HCT116 (cell line): ENCODE results near the gene MORN2. TPM values are rescaled to one million over a fixed set of nuclear protein-coding genes. Genes with fewer than 3 reads are reported as not detected.

Source experiments
- ATAC-seq: fragments of 200-7000 bp; cut with Tn5 transposase; 2 replicates; pipeline ENCODE4 v1.9.1; 2020; ENCODE audit warnings: mild to moderate bottlenecking, moderate library complexity
- BruUV-seq: library from RNA; stranded (reverse); fragments of 400-500 nt; replicated peaks from 2 replicates; lab custom pipeline; 2021; lab: Mats Ljungman, UMichigan
- CTCF ChIA-PET: fragments of 300-600 bp; sonication (Branson Sonifier 250); formaldehyde crosslinking; loops from one replicate; lab custom pipeline; 2021; ENCODE audit warnings: antibody characterized with exemption; lab: Charles Lee
- POLR2A ChIA-PET: fragments of 300-600, 350-600 bp; sonication (Branson Sonifier 250); formaldehyde crosslinking; loops from one replicate; lab custom pipeline; 2021; ENCODE audit warnings: antibody characterized with exemption; lab: Charles Lee
- RAD21 ChIA-PET, 2 experiments: fragments of 300-600 bp; sonication (Branson Sonifier 250); formaldehyde crosslinking; loops; one replicate each; lab custom pipeline; 2023; ENCODE audit warnings: low total read pairs in 2 of 2; ENCODE audit not compliant: uncharacterized antibody in 2 of 2, unreplicated experiment in 2 of 2, low non-redundant PET in 1 of 2; lab: Charles Lee
- DNase-seq: peaks from one replicate; pipeline ENCODE4 v3.0.0-alpha.2; 2010; ENCODE audit warnings: low read depth, low spot score
- H2AFZ ChIP-seq: fragments of 200-600 bp; shearing (Covaris generic), sonication (generic); 2 replicates; pipeline ENCODE4 v1.6.1; 2017; ENCODE audit warnings: low read depth, mixed run types, mixed read lengths, antibody characterized with exemption, low read length; ENCODE audit not compliant: poor library complexity, severe bottlenecking
- H3K27ac ChIP-seq: 2 replicates; pipeline ENCODE4 v1.5.1; 2012; ENCODE audit warnings: low read depth, low read length
- H3K27me3 ChIP-seq: fragments of 200-600 bp; sonication (generic); 2 replicates; pipeline ENCODE4 v1.6.1; 2016; ENCODE audit warnings: mixed run types, low read length, mixed read lengths; ENCODE audit not compliant: insufficient read depth
- H3K36me3 ChIP-seq, 2 experiments: fragments of 200-500 bp in 1 of 2; fragments of 200-600 bp in 1 of 2; sonication (Bioruptor generic) in 1 of 2; sonication (generic) in 1 of 2; 2 replicates each; pipeline versions ENCODE4 v1.5.1 to v1.6.1; 2014 to 2016; ENCODE audit warnings: low read length in 2 of 2, inconsistent platforms in 1 of 2, mixed read lengths in 1 of 2, mixed run types in 1 of 2; ENCODE audit not compliant: insufficient read depth in 2 of 2, control insufficient read depth in 1 of 2
- H3K4me1 ChIP-seq, 2 experiments: fragments of 200-600 bp in 1 of 2; sonication (generic) in 1 of 2; 2 replicates each; pipeline versions ENCODE4 v1.5.1 to v1.6.1; 2012 to 2017; ENCODE audit warnings: low read length in 2 of 2, inconsistent platforms in 1 of 2, mild to moderate bottlenecking in 1 of 2, mixed read lengths in 1 of 2, mixed run types in 1 of 2, moderate library complexity in 1 of 2; ENCODE audit not compliant: insufficient read depth in 2 of 2, control insufficient read depth in 1 of 2
- H3K4me2 ChIP-seq: fragments of 200-600 bp; sonication (generic); 2 replicates; pipeline ENCODE4 v1.6.1; 2017; ENCODE audit warnings: mixed run types, low read length, mixed read lengths
- H3K4me3 ChIP-seq, 2 experiments: fragments of 200-600 bp in 1 of 2; sonication (generic) in 1 of 2; replicated peaks in 1 of 2; 2 replicates each; pipeline ENCODE4 v1.5.1; 2011 to 2016; ENCODE audit warnings: low read length in 2 of 2, control low read depth in 1 of 2, low read depth in 1 of 2, mild to moderate bottlenecking in 1 of 2, mixed read lengths in 1 of 2, mixed run types in 1 of 2
- H3K79me2 ChIP-seq: fragments of 200-600 bp; sonication (generic); 2 replicates; pipeline ENCODE4 v1.6.1; 2017; ENCODE audit warnings: mild to moderate bottlenecking, mixed run types, low read length, moderate library complexity, mixed read lengths; ENCODE audit not compliant: insufficient read depth
- H3K9ac ChIP-seq: fragments of 200-600 bp; sonication (generic); 2 replicates; pipeline ENCODE4 v1.6.1; 2016; ENCODE audit warnings: low read length, mixed read lengths
- H3K9me2 ChIP-seq: fragments of 200-600 bp; sonication (generic), shearing (Covaris generic); 2 replicates; pipeline ENCODE4 v1.6.1; 2017; ENCODE audit warnings: mixed run types, mild to moderate bottlenecking, moderate library complexity; ENCODE audit not compliant: insufficient read depth
- H3K9me3 ChIP-seq, 2 experiments: fragments of 200-500 bp in 1 of 2; fragments of 200-600 bp in 1 of 2; sonication (Bioruptor generic) in 1 of 2; sonication (generic) in 1 of 2; 2 replicates each; pipeline ENCODE4 v1.6.1; 2014 to 2017; ENCODE audit warnings: low read length in 2 of 2, mixed read lengths in 2 of 2, inconsistent platforms in 1 of 2, low read depth in 1 of 2, mild to moderate bottlenecking in 1 of 2, mixed run types in 1 of 2, moderate library complexity in 1 of 2; ENCODE audit not compliant: control insufficient read depth in 1 of 2, insufficient read depth in 1 of 2
- H4K20me1 ChIP-seq: fragments of 200-600 bp; sonication (generic), shearing (Covaris generic); 2 replicates; pipeline ENCODE4 v1.6.1; 2017; ENCODE audit warnings: mixed run types, mild to moderate bottlenecking, moderate library complexity; ENCODE audit not compliant: insufficient read depth
- CBX3 ChIP-seq: IDR thresholded peaks from 2 replicates; pipeline ENCODE4 v1.6.1; 2012; ENCODE audit warnings: low read depth
- CEBPB ChIP-seq: IDR thresholded peaks from 2 replicates; pipeline ENCODE4 v1.6.1; 2012; ENCODE audit warnings: low read depth
- EGR1 ChIP-seq: IDR thresholded peaks from 2 replicates; pipeline ENCODE4 v1.6.1; 2012; ENCODE audit warnings: low read depth
- ELF1 ChIP-seq: IDR thresholded peaks from 2 replicates; pipeline ENCODE4 v1.6.1; 2012; ENCODE audit warnings: low read depth, borderline replicate concordance
- EZH2 ChIP-seq: fragments of 200-600 bp; sonication (generic); IDR thresholded peaks from 2 replicates; pipeline ENCODE4 v1.6.1; 2017; ENCODE audit warnings: antibody characterized with exemption, mixed run types
- FOSL1 ChIP-seq: IDR thresholded peaks from 2 replicates; pipeline ENCODE4 v1.6.1; 2012; ENCODE audit warnings: low read depth
- POLR2A ChIP-seq: IDR thresholded peaks from 2 replicates; pipeline ENCODE4 v1.7.0; 2011; ENCODE audit warnings: borderline replicate concordance; ENCODE audit not compliant: insufficient read depth, insufficient read length; ENCODE audit errors: extremely low read depth
- SP1 ChIP-seq: IDR thresholded peaks from 2 replicates; pipeline ENCODE4 v1.6.1; 2012; ENCODE audit warnings: low read depth
- SRF ChIP-seq: IDR thresholded peaks from 2 replicates; pipeline ENCODE4 v1.6.1; 2012; ENCODE audit warnings: low read depth
- TCF7L2 ChIP-seq: IDR thresholded peaks from 2 replicates; pipeline ENCODE4 v1.7.0; 2011; ENCODE audit warnings: borderline replicate concordance, inconsistent platforms; ENCODE audit not compliant: insufficient read depth, insufficient read length; ENCODE audit errors: extremely low read depth
- ZNF274 ChIP-seq: fragments of 200-500 bp; sonication (Bioruptor generic); IDR thresholded peaks from 2 replicates; pipeline ENCODE4 v1.6.1; 2014; ENCODE audit warnings: mild to moderate bottlenecking, low read depth, low read length, inconsistent platforms
- intact Hi-C: fragments of 100-400 bp; cut with micrococcal nuclease; formaldehyde crosslinking; loops from 2 replicates; pipeline ENCODE4 v1.10.0; 2022
- total RNA-seq: library from RNA; stranded (reverse); gene quantifications from one replicate; pipeline ENCODE4 v1.2.1, GENCODE V29; 2021; ENCODE audit not compliant: unreplicated experiment
- TF ChIP-seq, protein P1 (sequence below): IDR thresholded peaks from 2 replicates; pipeline ENCODE4 v1.6.1; 2011; ENCODE audit warnings: mild to moderate bottlenecking, low read length, moderate library complexity; ENCODE audit not compliant: insufficient replicate concordance; ENCODE audit errors: extremely low read depth
- TF ChIP-seq, protein P2 (sequence below), 3 experiments: fragments of 200-600 bp in 1 of 3; sonication (generic) in 1 of 3; IDR thresholded peaks in 2 of 3; conservative IDR thresholded peaks in 1 of 3; 2 replicates each; pipeline ENCODE4 v1.5.1; 2012 to 2017; ENCODE audit warnings: low read depth in 2 of 3, low read length in 2 of 3, antibody characterized with exemption in 1 of 3, borderline replicate concordance in 1 of 3, control low read depth in 1 of 3, mild to moderate bottlenecking in 1 of 3, mixed read lengths in 1 of 3, mixed run types in 1 of 3, moderate library complexity in 1 of 3; ENCODE audit not compliant: insufficient read depth in 1 of 3
- TF ChIP-seq, protein P3 (sequence below): IDR thresholded peaks from 2 replicates; pipeline ENCODE4 v1.6.1; 2012
- TF ChIP-seq, protein P4 (sequence below): IDR thresholded peaks from 2 replicates; pipeline ENCODE4 v1.6.1; 2012

MORN2 gene
- total RNA-seq, 1 experiment from 2014 or later = 11.9 TPM

DNA sequence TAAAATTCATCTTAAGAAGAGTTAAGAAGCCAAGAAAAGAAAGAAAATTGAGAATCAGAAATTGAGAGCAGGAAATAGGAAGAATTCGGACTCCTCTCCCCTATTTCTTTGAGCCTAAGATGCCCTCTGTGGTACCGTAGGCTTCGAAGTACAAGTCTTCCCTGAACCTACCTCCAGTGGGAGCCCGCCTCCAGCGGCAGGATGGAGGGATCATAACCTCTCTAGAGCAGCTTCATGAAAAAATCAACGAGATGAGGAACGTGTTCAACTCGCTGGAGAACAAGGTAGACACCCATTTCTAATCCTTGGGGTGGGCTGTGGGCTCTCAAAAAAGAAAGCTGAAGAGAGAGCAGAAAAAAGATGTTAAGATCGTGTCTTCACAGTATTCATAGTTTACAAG, 50.2 kb downstream of the MORN2 start:
- Histone ChIP-seq H3K36me3 (no peaks in the 10 kb centered on the region), H2AFZ (no peak overlapping the region), H3K4me3 (no peak overlapping the region), H3K79me2 (no peaks in the 10 kb centered on the region), H3K9me3 (no peaks in the 10 kb centered on the region), H3K4me1 (no peaks in the 10 kb centered on the region), H3K9me2 (no peaks in the 10 kb centered on the region), H3K27ac (no peak overlapping the region), H3K4me2 (no peak overlapping the region), H4K20me1 (no peaks in the 10 kb centered on the region), H3K9ac (no peak overlapping the region), H3K27me3 (no peaks in the 10 kb centered on the region)
- POLR2A ChIA-PET = no interaction called here
- no TSS peak for BruUV-seq
- TF ChIP-seq POLR2A (no peak), TCF7L2 (no peak), SRF (no peak), FOSL1 (no peak)
- TF ChIP-seq, protein P1, sequence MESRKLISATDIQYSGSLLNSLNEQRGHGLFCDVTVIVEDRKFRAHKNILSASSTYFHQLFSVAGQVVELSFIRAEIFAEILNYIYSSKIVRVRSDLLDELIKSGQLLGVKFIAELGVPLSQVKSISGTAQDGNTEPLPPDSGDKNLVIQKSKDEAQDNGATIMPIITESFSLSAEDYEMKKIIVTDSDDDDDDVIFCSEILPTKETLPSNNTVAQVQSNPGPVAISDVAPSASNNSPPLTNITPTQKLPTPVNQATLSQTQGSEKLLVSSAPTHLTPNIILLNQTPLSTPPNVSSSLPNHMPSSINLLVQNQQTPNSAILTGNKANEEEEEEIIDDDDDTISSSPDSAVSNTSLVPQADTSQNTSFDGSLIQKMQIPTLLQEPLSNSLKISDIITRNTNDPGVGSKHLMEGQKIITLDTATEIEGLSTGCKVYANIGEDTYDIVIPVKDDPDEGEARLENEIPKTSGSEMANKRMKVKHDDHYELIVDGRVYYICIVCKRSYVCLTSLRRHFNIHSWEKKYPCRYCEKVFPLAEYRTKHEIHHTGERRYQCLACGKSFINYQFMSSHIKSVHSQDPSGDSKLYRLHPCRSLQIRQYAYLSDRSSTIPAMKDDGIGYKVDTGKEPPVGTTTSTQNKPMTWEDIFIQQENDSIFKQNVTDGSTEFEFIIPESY = no peak
- CTCF ChIA-PET = no interaction called here
- ATAC-seq = no peak
- DNase-seq = no peak
- RAD21 ChIA-PET = no interaction called here
- intact Hi-C loops = no loop called here

DNA sequence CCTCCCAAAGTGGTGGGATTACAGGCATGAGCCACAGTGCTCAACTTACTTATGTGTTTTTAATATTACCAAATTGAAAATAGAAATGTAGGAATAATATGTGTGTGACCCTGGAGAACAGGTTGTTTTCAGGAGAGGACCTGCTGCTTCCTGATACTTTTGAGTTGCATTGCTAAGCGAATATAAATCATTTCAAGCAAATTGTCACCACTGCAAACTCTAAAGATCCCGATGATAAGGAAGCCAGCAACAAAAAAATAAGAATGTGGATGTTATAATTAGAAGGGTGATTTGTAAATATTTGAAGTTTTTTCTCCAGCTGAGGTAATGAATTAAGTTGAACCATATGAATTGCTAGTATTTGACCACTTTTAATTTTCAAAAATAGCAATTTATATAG, 54.8 kb downstream of the MORN2 start:
- no peaks in the 10 kb centered on the region for H3K9me3 ChIP-seq
- RAD21 ChIA-PET = no interaction called here
- H3K27me3 ChIP-seq = no peaks in the 10 kb centered on the region; the same call in 1 of the 2 replicates
- no peak overlapping the region for H3K4me2 ChIP-seq
- no peaks in the 10 kb centered on the region for H3K9me2 ChIP-seq
- CTCF ChIA-PET = no interaction called here
- no peak overlapping the region for H2AFZ ChIP-seq
- no peak for DNase-seq
- H3K4me3 ChIP-seq = no peak overlapping the region
- H3K9ac ChIP-seq = no peak overlapping the region
- no peaks in the 10 kb centered on the region for H4K20me1 ChIP-seq
- H3K4me1 ChIP-seq = no peaks in the 10 kb centered on the region
- POLR2A ChIA-PET = no interaction called here
- no peaks in the 10 kb centered on the region for H3K36me3 ChIP-seq
- H3K27ac ChIP-seq = no peak overlapping the region
- ATAC-seq = no peak
- intact Hi-C loops = no loop called here
- no peaks in the 10 kb centered on the region for H3K79me2 ChIP-seq
- BruUV-seq = no TSS peak
- no peak for TF ChIP-seq EGR1
- TF ChIP-seq, protein P1 = no peak
- TF ChIP-seq ELF1 = no peak
- no peak for TF ChIP-seq CBX3
- TF ChIP-seq EZH2 = no peak
- TF ChIP-seq SP1 = no peak
- TF ChIP-seq, protein P2, sequence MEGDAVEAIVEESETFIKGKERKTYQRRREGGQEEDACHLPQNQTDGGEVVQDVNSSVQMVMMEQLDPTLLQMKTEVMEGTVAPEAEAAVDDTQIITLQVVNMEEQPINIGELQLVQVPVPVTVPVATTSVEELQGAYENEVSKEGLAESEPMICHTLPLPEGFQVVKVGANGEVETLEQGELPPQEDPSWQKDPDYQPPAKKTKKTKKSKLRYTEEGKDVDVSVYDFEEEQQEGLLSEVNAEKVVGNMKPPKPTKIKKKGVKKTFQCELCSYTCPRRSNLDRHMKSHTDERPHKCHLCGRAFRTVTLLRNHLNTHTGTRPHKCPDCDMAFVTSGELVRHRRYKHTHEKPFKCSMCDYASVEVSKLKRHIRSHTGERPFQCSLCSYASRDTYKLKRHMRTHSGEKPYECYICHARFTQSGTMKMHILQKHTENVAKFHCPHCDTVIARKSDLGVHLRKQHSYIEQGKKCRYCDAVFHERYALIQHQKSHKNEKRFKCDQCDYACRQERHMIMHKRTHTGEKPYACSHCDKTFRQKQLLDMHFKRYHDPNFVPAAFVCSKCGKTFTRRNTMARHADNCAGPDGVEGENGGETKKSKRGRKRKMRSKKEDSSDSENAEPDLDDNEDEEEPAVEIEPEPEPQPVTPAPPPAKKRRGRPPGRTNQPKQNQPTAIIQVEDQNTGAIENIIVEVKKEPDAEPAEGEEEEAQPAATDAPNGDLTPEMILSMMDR (IDR thresholded peaks at IDR 0.05 in 2 of 3, conservative IDR thresholded peaks at IDR 0.05 in 1 of 3; ENCODE audit: borderline replicate concordance in 1 of 3, insufficient read depth in 1 of 3, low read depth in 2 of 3, low read length in 2 of 3) = no peak
- TF ChIP-seq, protein P3, sequence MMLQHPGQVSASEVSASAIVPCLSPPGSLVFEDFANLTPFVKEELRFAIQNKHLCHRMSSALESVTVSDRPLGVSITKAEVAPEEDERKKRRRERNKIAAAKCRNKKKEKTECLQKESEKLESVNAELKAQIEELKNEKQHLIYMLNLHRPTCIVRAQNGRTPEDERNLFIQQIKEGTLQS = no peak
- TF ChIP-seq, protein P4, sequence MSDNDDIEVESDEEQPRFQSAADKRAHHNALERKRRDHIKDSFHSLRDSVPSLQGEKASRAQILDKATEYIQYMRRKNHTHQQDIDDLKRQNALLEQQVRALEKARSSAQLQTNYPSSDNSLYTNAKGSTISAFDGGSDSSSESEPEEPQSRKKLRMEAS = no peak
- no peak for TF ChIP-seq CEBPB
- TF ChIP-seq ZNF274 = no peak
